ENCODE data around the gene C8B.

- TF ChIP-seq POLR2AphosphoS5 (IDR thresholded peaks at IDR 0.05) = no peak
- TF ChIP-seq, protein P1, sequence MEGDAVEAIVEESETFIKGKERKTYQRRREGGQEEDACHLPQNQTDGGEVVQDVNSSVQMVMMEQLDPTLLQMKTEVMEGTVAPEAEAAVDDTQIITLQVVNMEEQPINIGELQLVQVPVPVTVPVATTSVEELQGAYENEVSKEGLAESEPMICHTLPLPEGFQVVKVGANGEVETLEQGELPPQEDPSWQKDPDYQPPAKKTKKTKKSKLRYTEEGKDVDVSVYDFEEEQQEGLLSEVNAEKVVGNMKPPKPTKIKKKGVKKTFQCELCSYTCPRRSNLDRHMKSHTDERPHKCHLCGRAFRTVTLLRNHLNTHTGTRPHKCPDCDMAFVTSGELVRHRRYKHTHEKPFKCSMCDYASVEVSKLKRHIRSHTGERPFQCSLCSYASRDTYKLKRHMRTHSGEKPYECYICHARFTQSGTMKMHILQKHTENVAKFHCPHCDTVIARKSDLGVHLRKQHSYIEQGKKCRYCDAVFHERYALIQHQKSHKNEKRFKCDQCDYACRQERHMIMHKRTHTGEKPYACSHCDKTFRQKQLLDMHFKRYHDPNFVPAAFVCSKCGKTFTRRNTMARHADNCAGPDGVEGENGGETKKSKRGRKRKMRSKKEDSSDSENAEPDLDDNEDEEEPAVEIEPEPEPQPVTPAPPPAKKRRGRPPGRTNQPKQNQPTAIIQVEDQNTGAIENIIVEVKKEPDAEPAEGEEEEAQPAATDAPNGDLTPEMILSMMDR (IDR thresholded peaks at IDR 0.05) = no peak
These were observed 42.1 kb upstream of the C8B start for GRCh38 chr1:57007948-57008347.

Data from breast epithelium (tissue), 3 donors.